Ovary (tissue), 3 donors: ENCODE data around the gene SLC39A5.

Experiments used
- EP300 ChIP-seq: sonication (generic); formaldehyde crosslinking; IDR thresholded peaks from one replicate; pipeline ENCODE4 v1.6.1; 2017; ENCODE audit warnings: antibody characterized with exemption
- POLR2A ChIP-seq: fragments of 450-650 bp; IDR thresholded peaks from one replicate; pipeline ENCODE4 v1.6.1; 2017; ENCODE audit warnings: antibody characterized with exemption, mild to moderate bottlenecking, moderate library complexity
- TF ChIP-seq, protein P1 (sequence below), 3 donors: fragments of 450-650 bp in 2 of 3; fragments of 200-600 bp in 1 of 3; IDR thresholded peaks; one replicate each; pipeline versions ENCODE4 v1.5.1 to v1.8.0; 2016 to 2022; ENCODE audit warnings: antibody characterized with exemption in 3 of 3, mild to moderate bottlenecking in 1 of 3
- donor health status: DM: no; HTN: no; CAD: no.

DNA sequence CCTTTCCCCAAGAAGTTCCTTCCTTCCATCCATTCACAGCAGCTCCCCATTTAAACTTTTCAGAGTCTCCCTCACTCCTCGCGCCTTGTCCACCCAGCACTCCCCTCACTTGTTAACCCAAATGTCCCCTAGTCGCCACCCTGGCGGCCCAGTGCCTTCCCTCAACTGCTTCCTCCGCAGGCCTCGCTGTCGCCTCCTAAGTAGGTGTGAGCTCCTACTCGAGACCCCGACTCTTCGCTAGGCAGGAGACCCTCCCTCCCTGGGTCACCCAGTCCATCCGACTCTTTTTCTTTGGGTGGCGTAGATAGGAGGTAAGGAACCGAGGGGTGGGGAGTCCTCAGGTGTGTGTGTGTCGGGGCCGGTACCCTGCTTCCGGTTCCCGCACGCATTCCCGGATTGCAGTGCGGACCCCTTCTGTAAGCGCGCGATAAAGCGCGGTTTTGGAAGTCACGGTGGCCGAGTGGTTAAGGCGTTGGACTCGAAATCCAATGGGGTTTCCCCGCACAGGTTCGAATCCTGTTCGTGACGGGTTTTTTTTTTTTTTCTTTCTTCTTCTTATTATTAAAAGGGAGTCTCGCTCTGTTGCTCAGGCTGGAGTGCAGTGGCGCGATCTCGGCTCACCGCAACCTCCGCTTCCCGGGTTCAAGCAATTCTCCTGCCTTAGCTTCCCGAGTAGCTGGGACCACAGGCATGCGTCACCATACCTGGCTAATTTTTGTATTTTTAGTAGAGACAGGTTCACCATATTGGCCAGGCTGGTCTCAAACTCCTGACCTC lies 39.7 kb upstream of the SLC39A5 start:
- TF ChIP-seq, protein P1, sequence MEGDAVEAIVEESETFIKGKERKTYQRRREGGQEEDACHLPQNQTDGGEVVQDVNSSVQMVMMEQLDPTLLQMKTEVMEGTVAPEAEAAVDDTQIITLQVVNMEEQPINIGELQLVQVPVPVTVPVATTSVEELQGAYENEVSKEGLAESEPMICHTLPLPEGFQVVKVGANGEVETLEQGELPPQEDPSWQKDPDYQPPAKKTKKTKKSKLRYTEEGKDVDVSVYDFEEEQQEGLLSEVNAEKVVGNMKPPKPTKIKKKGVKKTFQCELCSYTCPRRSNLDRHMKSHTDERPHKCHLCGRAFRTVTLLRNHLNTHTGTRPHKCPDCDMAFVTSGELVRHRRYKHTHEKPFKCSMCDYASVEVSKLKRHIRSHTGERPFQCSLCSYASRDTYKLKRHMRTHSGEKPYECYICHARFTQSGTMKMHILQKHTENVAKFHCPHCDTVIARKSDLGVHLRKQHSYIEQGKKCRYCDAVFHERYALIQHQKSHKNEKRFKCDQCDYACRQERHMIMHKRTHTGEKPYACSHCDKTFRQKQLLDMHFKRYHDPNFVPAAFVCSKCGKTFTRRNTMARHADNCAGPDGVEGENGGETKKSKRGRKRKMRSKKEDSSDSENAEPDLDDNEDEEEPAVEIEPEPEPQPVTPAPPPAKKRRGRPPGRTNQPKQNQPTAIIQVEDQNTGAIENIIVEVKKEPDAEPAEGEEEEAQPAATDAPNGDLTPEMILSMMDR (IDR thresholded peaks at IDR 0.05) = peak in 1 of 3 donors; percentile 16
- TF ChIP-seq POLR2A = no peak
- TF ChIP-seq EP300 = no peak
